ENCODE measurements around the gene PAX6. TPM values are rescaled to one million over a fixed set of nuclear protein-coding genes. Genes with fewer than 3 reads are reported as not detected.

PAX6 gene
- total RNA-seq, 1 experiment from 2014 or later, result 3.3 TPM

DNA sequence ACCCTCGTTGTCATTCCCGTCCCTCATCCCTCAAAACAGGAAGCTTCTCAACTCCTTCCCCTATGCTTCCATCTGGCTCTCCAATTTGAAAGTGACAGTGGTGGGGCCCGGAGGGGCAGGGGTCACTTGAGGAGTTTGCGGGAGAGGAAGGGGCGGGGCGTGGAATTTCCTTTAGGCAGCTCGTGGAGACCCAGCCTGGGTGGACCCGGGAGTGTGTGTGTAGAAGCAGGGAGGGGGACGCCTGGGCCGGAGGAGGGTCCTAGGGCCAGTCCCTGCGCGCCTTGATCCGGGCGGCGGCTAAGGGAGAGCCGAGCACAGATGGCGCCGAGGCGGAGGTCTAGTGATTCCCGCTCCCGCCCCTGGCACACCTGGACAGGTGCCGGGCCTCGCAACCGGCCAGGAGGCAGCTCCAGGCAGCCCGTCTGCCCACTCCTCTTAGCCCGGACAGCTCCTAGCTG, 7.8 kb upstream of the PAX6 start (continued):
- TF ChIP-seq, protein P1, sequence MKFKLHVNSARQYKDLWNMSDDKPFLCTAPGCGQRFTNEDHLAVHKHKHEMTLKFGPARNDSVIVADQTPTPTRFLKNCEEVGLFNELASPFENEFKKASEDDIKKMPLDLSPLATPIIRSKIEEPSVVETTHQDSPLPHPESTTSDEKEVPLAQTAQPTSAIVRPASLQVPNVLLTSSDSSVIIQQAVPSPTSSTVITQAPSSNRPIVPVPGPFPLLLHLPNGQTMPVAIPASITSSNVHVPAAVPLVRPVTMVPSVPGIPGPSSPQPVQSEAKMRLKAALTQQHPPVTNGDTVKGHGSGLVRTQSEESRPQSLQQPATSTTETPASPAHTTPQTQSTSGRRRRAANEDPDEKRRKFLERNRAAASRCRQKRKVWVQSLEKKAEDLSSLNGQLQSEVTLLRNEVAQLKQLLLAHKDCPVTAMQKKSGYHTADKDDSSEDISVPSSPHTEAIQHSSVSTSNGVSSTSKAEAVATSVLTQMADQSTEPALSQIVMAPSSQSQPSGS (CRISPR knock-in tag; IDR thresholded peaks at IDR 0.05; ENCODE audit: borderline replicate concordance, low read depth), result no peak
- TF ChIP-seq, protein P2, sequence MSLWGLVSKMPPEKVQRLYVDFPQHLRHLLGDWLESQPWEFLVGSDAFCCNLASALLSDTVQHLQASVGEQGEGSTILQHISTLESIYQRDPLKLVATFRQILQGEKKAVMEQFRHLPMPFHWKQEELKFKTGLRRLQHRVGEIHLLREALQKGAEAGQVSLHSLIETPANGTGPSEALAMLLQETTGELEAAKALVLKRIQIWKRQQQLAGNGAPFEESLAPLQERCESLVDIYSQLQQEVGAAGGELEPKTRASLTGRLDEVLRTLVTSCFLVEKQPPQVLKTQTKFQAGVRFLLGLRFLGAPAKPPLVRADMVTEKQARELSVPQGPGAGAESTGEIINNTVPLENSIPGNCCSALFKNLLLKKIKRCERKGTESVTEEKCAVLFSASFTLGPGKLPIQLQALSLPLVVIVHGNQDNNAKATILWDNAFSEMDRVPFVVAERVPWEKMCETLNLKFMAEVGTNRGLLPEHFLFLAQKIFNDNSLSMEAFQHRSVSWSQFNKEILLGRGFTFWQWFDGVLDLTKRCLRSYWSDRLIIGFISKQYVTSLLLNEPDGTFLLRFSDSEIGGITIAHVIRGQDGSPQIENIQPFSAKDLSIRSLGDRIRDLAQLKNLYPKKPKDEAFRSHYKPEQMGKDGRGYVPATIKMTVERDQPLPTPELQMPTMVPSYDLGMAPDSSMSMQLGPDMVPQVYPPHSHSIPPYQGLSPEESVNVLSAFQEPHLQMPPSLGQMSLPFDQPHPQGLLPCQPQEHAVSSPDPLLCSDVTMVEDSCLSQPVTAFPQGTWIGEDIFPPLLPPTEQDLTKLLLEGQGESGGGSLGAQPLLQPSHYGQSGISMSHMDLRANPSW (CRISPR knock-in tag; conservative IDR thresholded peaks at IDR 0.05; ENCODE audit: low read depth), result no peak

DNA sequence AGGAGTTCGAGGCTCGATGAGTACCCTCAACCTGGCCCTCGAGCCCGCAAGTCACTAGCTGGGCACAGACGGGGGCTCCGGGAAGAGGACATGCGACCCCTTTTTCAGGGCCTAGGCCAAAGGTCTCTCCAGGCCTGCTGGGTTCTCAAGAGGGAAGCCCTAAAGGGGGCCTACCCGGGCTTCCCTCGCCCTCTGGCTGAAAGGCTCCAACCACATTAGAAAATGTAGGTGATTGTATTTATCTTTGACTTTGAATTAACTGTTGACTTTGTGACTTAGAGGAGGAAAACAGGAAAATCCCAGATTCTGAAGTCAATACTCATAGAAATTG, 7.3 kb upstream of the PAX6 start:
- Mint-ChIP-seq H3K4me3 (peak overlapping the region; percentile 70), H3K9me3 (no peaks in the 10 kb centered on the region), H3K27ac (no peak overlapping the region), H3K4me1 (peaks cover 68% of the 10 kb centered on the region), H3K27me3 (ENCODE audit: low read depth) (peaks cover 100% of the 10 kb centered on the region), H3K36me3 (no peaks in the 10 kb centered on the region)
- no peak for TF ChIP-seq ZNF263 (CRISPR knock-in tag; IDR thresholded peaks at IDR 0.05; ENCODE audit: low read depth)
- no peak for TF ChIP-seq TCF7 (CRISPR knock-in tag; IDR thresholded peaks at IDR 0.05; ENCODE audit: low read depth)
- no peak for TF ChIP-seq ATF1 (CRISPR knock-in tag; IDR thresholded peaks at IDR 0.05)
- TF ChIP-seq JUN (CRISPR knock-in tag; IDR thresholded peaks at IDR 0.05), result no peak
- TF ChIP-seq, protein P3, sequence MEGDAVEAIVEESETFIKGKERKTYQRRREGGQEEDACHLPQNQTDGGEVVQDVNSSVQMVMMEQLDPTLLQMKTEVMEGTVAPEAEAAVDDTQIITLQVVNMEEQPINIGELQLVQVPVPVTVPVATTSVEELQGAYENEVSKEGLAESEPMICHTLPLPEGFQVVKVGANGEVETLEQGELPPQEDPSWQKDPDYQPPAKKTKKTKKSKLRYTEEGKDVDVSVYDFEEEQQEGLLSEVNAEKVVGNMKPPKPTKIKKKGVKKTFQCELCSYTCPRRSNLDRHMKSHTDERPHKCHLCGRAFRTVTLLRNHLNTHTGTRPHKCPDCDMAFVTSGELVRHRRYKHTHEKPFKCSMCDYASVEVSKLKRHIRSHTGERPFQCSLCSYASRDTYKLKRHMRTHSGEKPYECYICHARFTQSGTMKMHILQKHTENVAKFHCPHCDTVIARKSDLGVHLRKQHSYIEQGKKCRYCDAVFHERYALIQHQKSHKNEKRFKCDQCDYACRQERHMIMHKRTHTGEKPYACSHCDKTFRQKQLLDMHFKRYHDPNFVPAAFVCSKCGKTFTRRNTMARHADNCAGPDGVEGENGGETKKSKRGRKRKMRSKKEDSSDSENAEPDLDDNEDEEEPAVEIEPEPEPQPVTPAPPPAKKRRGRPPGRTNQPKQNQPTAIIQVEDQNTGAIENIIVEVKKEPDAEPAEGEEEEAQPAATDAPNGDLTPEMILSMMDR (IDR thresholded peaks at IDR 0.05), result no peak
- TF ChIP-seq, protein P4, sequence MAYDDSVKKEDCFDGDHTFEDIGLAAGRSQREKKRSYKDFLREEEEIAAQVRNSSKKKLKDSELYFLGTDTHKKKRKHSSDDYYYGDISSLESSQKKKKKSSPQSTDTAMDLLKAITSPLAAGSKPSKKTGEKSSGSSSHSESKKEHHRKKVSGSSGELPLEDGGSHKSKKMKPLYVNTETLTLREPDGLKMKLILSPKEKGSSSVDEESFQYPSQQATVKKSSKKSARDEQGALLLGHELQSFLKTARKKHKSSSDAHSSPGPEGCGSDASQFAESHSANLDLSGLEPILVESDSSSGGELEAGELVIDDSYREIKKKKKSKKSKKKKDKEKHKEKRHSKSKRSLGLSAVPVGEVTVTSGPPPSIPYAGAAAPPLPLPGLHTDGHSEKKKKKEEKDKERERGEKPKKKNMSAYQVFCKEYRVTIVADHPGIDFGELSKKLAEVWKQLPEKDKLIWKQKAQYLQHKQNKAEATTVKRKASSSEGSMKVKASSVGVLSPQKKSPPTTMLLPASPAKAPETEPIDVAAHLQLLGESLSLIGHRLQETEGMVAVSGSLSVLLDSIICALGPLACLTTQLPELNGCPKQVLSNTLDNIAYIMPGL (CRISPR knock-in tag; IDR thresholded peaks at IDR 0.05), result no peak
- TF ChIP-seq SMAD3 (CRISPR knock-in tag; IDR thresholded peaks at IDR 0.05; ENCODE audit: borderline replicate concordance), result no peak
- CTCF ChIA-PET, result interaction anchor here (1.3 to 5.7 kb wide), 6 partner anchors 16 to 140 kb away, joined by 3 to 54 read pairs (median 13); no protein-coding TSS in a partner anchor
- POLR2A ChIA-PET, result no interaction called here
- no peak for ATAC-seq
- no peak for DNase-seq (ENCODE audit: low spot score)

DNA sequence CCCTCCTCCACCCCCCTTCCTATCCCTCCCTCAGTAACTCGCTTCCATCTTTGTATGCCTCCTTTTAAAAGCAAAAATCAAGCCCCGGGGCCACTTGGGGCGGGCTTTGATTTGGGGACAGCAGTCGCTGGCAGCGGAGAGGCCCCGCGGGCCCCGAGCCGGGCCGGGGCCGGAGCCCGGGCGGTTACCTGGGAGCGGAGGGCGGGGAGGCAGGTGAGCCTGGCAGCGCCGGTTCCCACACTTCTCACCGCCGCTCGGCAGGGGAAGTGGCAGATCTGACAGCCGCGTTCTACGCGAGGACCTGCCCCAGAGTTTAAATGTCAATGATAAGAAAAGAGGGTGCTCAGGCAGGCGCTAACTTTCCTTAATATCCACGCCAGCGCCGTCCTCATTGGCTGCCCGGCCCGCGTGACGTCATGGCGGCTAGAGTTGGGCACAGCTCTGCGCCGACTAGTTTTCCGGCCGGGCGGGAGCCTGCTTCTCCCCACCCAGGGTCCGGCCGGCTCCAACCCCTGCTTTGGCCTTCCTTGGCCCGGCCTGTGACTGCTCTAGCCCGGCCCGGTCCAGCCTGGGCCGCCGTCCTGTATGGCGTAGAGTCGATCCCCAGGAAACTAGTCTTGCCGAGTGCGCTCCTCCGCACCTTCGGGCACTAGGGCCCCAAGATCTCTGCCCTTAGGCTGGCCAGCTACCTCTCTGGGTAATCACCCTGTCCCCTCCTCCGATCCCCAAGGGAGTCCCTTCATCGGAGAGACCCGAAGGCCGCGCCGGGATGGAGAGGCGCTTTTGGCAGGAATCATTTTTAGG, 6.7 kb upstream of the PAX6 start:
- CTCF ChIA-PET, result interaction anchor here (0.9 to 5.7 kb wide), 9 partner anchors 12 to 189 kb away, joined by 3 to 54 read pairs (median 5); no protein-coding TSS in a partner anchor
- H3K27me3 Mint-ChIP-seq (ENCODE audit: low read depth), result peaks cover 100% of the 10 kb centered on the region
- TF ChIP-seq, protein P4 (CRISPR knock-in tag; IDR thresholded peaks at IDR 0.05), result 0 out of 2 replicates have a peak, but pooled peaks have one; percentile 28
- TF ChIP-seq ZNF396 (CRISPR knock-in tag; IDR thresholded peaks at IDR 0.05; ENCODE audit: borderline replicate concordance), result no peak
- peak; percentile 52; the same call in 1 of the 2 replicates for TF ChIP-seq CREM (CRISPR knock-in tag; IDR thresholded peaks at IDR 0.05)
- TF ChIP-seq NFYB (CRISPR knock-in tag; conservative IDR thresholded peaks at IDR 0.05; ENCODE audit: low read depth), result peak; percentile 44; the same call in 1 of the 2 replicates
- TF ChIP-seq, protein P5, sequence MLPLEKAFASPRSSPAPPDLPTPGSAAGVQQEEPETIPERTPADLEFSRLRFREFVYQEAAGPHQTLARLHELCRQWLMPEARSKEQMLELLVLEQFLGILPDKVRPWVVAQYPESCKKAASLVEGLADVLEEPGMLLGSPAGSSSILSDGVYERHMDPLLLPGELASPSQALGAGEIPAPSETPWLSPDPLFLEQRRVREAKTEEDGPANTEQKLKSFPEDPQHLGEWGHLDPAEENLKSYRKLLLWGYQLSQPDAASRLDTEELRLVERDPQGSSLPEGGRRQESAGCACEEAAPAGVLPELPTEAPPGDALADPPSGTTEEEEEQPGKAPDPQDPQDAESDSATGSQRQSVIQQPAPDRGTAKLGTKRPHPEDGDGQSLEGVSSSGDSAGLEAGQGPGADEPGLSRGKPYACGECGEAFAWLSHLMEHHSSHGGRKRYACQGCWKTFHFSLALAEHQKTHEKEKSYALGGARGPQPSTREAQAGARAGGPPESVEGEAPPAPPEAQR (CRISPR knock-in tag; IDR thresholded peaks at IDR 0.05), result no peak
- TF ChIP-seq ZNF317 (CRISPR knock-in tag; IDR thresholded peaks at IDR 0.05; ENCODE audit: borderline replicate concordance, low read depth), result 0 out of 2 replicates have a peak, but pooled peaks have one; percentile 19
- no peak for TF ChIP-seq JAZF1 (CRISPR knock-in tag; IDR thresholded peaks at IDR 0.05)
- no peak for TF ChIP-seq ZBTB21 (CRISPR knock-in tag; IDR thresholded peaks at IDR 0.05; ENCODE audit: borderline replicate concordance)
- H3K9me3 Mint-ChIP-seq, result no peaks in the 10 kb centered on the region
- DNase-seq (ENCODE audit: low spot score) (peak; percentile 76), ATAC-seq (peak; percentile 15)
- no peak overlapping the region for H3K27ac Mint-ChIP-seq
- no peaks in the 10 kb centered on the region for H3K36me3 Mint-ChIP-seq
- peaks cover 63% of the 10 kb centered on the region for H3K4me1 Mint-ChIP-seq
- POLR2A ChIA-PET, result interaction anchor here (1.0 kb wide), 1 partner anchor 21 kb away, joined by 4 read pairs; no protein-coding TSS in a partner anchor
- peak overlapping the region; percentile 70 for H3K4me3 Mint-ChIP-seq

Data from WTC11 (cell line).